Thyroid gland (tissue), 4 donors: ENCODE results near the gene OR7A17.

Experiments
- CTCF ChIP-seq, 6 experiments: fragments of 200-600 bp in 3 of 6; fragments of 450-650 bp in 3 of 6; sonication (generic) in 3 of 6; IDR thresholded peaks; one replicate each; pipeline ENCODE4 v1.5.1; 2016 to 2019; ENCODE audit warnings: antibody characterized with exemption in 6 of 6, mild to moderate bottlenecking in 2 of 6, inconsistent platforms in 1 of 6, moderate library complexity in 1 of 6
- POLR2A ChIP-seq, 2 donors: fragments of 450-650 bp; IDR thresholded peaks; one replicate each; pipeline ENCODE4 v1.6.1; 2017; ENCODE audit warnings: antibody characterized with exemption in 2 of 2, mild to moderate bottlenecking in 2 of 2, moderate library complexity in 1 of 2

GRCh38 chr19:14901675-14902260 is 15.8 kb upstream of the OR7A17 start:
- TF ChIP-seq CTCF (IDR thresholded peaks at IDR 0.05) (no peak), POLR2A (IDR thresholded peaks at IDR 0.05) (no peak)
